Measurements from ENCODE around the gene TDP2.
"Not testable (repeated sequence)": the region's sequence is repeated elsewhere in the genome, so short reads cannot be mapped to it uniquely, and the experiment has no call there.

The TDP2 gene

GRCh38 chr6:24678792-24679352, 12.2 kb upstream of the TDP2 start:
- not testable (repeated sequence) for DNase-seq

GRCh38 chr6:24673625-24674024, 6.9 kb upstream of the TDP2 start:
- no peak for DNase-seq

GRCh38 chr6:24672620-24673182, 6.0 kb upstream of the TDP2 start:
- DNase-seq = no peak

- not testable (repeated sequence) for DNase-seq
Measured at GRCh38 chr6:24671077-24671476, 4.4 kb upstream of the TDP2 start.

GRCh38 chr6:24670492-24670891, 3.8 kb upstream of the TDP2 start:
- DNase-seq = not testable (repeated sequence)

- DNase-seq = no peak
Measured at GRCh38 chr6:24668997-24669361, 2.3 kb upstream of the TDP2 start.

- DNase-seq = not testable (repeated sequence)
Measured at GRCh38 chr6:24668066-24668996, 1.6 kb upstream of the TDP2 start.

GRCh38 chr6:24667378-24667803, 692 bp upstream of the TDP2 start:
- DNase-seq = peak; percentile 39

GRCh38 chr6:24666097-24666640, 530 bp downstream of the TDP2 start:
- DNase-seq = no peak

- DNase-seq = no peak
Measured at GRCh38 chr6:24664046-24664987, 2.4 kb downstream of the TDP2 start.

- no peak for DNase-seq
Measured at GRCh38 chr6:24663189-24663588, 3.5 kb downstream of the TDP2 start.

- DNase-seq = no peak
Measured at GRCh38 chr6:24662236-24662635, 4.5 kb downstream of the TDP2 start.

GRCh38 chr6:24661759-24662158, 4.9 kb downstream of the TDP2 start:
- not testable (repeated sequence) for DNase-seq

- DNase-seq = no peak
Measured at GRCh38 chr6:24660105-24660504, 6.6 kb downstream of the TDP2 start.

GRCh38 chr6:24659561-24659960, 7.1 kb downstream of the TDP2 start:
- no peak for DNase-seq

GRCh38 chr6:24658573-24659560, 7.8 kb downstream of the TDP2 start:
- peak; percentile 31 for DNase-seq

- DNase-seq = no peak
Measured at GRCh38 chr6:24655215-24655614, 11.5 kb downstream of the TDP2 start.

- DNase-seq = no peak
Measured at GRCh38 chr6:24650365-24650764, 16.3 kb downstream of the TDP2 start.

GRCh38 chr6:24649691-24650090, 17.0 kb downstream of the TDP2 start:
- no peak for DNase-seq

GRCh38 chr6:24648276-24648675, 18.4 kb downstream of the TDP2 start:
- DNase-seq = no peak

- DNase-seq = peak; percentile 63
Measured at GRCh38 chr6:24646771-24647170, 19.9 kb downstream of the TDP2 start.

All from NCI-H226 (cell line).